HG03060 (cell line): ENCODE results near the gene CUBN.

Source experiments
- ATAC-seq: cut with Tn5 transposase; IDR thresholded peaks from one replicate; pipeline ENCODE4 v1.9.1; 2021; ENCODE audit warnings: low read depth, moderate number of reproducible peaks; ENCODE audit not compliant: unreplicated experiment

Gene CUBN

DNA sequence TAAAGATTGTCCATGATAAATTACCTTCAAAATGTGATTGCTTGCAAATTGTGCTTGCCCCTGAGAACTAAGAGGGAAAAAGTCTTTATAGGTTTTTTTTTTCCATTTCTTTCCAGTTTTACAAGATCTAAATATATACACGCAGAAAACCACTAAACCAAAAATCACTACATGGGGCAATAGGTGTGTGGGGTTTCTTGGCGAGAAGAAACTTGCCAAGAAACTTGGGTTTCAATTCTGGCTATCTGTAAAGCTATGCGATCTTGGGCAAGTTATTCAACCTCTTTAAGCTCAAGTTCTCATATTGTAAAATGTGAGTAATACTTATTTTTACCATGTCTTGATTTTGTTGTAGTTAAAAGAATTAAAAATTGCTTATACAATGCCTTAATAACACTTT is 17.0 kb downstream of the CUBN start:
- ATAC-seq: no peak

DNA sequence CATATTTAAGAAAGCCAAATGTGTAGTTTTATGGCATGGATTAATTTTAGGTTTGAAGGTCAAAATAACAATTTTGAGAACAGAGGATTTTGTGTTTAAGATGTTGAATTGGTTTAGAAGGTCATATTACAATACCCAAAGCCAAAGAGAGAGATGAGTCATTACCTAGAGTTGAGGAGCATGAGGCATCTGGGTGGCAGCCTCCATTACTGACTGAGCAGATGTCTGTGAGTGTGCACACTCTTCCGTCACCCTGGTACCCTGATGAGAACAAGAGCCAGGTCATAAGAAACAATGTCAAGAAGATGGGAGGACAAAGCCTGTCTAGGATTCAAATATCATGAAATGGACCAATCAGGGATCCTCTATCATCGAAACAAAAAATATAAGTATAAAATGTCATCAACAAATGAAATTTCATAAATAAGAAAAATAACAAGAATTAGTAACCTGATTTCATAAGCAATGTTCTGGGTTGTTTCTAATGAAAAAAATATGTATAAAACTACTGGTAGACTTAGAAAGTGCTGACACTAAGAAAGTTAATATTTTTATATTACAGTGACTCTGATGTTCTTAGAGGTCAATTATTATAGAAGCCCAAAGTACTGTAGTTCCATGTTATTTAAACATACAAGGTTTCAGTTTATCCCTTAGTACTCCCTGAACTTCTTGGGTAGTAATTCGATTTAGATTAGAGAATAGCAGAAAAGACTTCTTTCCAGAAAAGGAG is 20.0 kb downstream of the CUBN start:
- ATAC-seq: no peak

DNA sequence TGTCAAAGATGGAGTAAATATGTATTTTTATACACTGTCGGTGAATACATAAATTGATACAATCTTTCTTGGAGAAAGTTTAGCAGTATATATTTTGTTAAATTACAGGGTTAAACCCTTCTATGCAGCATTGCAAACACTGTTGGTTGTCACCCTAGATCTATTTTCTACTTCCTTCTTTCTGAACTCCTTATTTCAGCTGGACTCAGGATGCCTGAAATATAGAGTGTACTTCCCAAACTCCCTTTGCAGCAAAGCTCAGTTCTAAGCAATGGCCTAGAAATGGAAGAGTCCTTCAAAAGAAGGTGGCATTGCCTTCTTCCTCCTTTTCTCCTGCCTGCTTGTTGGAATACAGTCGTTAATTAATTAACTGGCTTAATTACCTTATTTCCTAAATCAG is 20.6 kb downstream of the CUBN start:
- no peak for ATAC-seq

DNA sequence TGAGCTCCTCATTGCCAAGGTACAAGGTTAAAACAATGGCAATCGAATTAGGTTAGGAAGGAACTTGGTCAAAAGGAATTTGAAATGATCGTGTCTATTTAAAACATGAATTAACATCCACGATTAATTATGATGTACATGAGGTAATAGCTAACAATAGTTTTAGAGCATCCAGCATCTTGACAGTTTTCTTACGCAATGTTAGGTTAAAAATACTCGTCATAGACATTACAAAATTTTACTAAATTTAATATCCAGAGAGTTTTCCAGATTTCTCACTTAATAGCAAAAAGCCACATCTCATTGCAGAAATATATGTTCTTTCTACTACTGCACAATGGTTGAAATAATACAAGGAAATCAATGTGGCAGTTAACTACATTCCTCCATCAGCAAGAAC is 22.6 kb downstream of the CUBN start:
- no peak for ATAC-seq

DNA sequence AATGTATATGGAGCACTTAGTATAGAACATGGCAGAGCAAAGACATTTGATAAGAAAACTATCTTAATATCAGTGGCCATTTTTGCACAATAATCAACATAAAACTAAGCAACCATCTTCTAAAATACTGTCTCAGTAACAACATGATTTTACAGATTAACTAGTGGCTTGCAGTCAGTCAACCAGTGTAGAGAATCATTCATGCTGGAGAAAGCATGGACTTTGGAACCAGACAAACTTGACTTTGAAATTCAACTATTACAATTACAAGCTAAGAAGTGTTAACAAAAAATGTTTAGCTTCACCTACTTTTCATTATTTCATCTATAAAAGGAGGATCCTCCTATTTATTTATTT is 27.7 kb downstream of the CUBN start:
- no peak for ATAC-seq

DNA sequence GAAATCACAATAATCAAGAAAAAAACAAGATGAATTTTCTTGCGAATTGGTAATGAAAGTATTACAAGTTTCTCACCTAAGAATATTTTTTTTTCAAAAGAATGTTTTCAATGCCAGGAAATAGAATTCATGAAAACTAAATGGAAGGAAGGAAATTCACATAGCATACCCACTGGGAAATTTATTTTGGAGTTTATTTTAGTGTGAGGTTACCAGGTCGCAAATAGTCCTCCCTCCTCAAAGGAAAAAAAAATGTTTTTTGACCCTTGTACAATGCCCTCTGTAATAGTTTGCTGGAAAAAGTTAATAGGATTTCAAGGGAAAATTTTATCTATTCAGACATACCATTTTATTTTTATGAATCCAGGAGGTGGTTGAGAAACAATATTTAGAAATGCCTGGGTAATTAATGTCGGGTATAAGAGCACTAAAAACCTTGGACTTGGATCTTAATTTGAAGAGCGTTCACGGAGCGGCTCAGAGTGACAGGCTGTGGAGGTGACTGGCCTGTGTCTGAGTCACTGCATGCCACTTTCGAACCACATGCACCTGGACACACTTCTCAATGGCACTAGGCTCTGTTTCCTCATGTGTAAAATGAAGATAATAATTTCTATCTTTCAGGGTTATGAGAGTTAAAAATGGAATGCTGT is 28.2 kb downstream of the CUBN start:
- ATAC-seq: no peak

DNA sequence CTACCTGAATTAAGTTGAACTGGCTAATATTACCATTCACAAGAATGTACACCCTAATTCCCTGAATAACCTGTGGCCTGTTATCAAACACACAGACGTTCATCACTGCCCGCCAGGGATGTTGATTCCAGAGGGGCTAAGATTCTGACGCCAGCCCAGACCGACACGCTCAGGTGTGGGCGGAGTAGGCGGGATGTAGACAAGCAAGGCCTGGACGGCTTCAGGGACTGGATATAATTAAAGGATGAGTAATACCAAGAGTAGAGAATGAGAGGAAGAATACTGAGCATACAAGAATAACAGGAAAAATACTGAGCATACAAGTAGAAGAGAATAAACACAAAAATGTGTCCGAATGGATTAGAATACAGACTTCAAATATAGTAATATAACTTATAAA is 29.0 kb downstream of the CUBN start:
- no peak for ATAC-seq

DNA sequence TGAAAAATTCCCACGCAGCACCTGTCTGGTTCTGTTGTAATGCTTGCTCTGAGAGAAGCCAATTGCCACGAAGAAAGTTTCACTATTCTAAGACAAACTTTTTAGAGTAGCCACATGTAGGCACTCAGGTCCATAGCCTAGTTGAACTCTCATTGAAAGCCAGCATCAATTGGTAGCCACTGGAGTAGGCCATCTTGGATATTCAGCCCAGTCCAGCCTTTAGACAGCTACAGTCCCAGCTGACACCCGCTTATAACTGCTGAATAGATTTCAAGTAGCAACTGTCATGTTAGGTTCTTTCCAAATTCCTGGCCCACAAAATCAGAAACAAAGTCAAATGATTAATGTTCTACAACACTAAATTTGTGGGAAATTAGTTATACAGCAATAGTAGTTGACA is 31.6 kb downstream of the CUBN start:
- ATAC-seq: no peak

DNA sequence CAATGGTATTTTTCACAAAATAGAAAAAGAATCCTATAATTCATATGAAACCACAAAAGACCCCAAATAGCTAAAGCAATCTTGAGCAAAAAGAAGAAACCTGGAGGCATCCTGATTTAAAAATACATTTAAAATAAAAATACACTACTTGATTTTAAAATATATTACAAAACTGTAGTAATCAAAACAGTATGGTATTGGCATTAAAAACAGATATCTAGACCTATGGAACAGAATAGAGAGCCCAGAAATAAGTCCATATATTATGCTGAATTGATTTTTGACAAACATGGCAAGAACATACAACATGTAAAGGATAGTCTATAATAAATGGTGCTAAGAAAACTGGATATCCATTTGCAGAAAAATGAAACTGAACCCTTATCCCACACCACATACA is 34.8 kb downstream of the CUBN start:
- ATAC-seq: no peak

DNA sequence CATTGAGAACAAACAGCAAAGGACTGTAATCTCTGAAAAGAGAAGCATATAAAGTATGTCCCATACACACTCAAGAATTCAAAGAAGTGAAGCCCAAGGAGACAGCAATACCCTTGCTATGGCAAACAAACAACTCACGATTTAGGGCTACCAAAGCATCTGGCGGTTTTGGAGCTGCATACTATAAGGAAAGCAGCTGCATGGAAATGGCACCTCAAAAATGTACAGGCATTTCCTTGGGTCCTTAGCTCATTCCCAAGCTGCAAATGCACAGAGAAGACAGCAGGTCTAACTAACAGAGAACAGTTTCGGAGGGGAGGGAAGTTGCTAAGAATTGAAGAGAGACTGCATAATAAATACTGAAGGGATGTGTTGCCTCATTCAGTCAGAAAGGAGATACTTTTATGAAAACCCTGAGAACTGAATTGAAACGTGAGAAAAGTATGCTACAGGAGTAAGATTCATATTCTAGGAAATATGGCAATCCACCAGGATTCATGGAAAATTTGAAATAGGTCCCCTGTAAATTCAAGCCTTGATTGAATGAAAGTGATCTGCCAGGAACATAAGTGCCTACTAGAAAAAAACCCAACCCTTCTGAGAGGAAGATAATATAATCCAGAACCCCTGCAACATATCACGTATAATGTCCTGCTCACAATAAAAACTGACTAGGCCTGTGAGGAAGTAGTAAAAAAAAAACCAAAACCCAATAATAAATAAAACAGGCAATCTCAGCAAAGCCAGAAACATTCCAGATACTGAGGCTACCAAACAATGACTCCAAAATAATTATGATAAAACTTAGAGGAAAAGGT is 36.4 kb downstream of the CUBN start:
- no peak for ATAC-seq

DNA sequence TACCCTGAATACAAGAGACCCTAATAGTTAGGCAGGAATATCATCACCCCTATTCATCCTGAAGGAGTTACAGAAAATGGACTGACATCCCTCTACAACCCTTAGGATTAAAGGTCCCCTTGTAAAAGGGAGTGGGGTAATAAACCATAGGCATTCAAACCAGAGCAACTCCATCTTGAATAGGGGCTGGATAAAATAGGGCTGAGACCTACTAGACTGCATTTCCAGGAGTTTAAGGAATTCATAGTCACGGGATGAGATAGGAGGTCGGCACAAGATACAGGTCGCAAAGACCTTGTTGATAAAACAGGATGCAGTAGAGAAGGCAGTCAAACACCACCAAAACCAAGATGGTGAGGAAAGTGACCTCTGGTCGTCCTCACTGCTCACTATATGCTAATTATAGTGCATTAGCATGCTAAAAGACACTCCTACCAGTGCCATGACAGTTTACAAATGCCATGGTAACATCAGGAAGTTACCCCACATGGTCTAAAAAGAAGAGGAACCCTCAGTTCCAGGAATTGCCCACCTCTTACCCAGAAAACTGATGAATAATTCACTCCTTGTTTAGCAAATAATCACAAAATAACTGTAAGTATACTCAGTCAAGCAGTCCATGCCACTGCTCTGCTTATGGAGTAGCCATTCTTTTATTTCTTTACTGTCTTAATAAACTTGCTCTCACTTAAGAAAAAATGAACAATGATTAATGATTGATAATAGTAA is 37.2 kb downstream of the CUBN start:
- ATAC-seq: no peak

DNA sequence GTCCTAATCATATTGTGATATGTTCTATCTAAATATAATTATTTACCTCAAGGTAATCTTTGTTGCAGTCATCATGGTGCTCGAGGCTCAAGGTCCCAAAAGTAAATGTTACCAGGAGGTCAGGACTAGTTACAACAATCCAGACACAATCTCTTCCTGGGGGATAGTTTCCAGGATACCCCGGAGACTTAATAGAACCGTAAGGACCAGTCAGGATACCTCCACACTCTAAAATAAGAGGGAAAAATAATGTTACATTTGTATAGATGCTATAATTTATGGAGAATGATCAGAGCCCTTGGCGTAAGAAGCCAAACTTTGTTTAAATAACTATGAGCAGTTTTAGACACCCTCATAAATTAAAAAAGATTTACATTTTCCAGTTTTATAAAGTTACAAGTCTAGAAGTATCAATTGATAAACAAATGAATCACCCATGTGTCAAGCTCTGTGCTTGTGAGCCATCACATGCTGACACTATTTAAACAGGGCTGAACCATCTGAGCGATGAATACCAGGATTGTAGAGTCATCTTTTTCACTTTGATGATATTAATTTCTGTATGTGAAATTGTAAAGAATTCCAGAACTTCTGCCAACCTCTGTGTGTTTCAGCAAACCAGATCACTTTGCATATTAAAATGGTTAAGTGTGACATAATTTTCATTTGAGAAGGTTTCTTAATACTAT is 41.3 kb downstream of the CUBN start:
- no peak for ATAC-seq

DNA sequence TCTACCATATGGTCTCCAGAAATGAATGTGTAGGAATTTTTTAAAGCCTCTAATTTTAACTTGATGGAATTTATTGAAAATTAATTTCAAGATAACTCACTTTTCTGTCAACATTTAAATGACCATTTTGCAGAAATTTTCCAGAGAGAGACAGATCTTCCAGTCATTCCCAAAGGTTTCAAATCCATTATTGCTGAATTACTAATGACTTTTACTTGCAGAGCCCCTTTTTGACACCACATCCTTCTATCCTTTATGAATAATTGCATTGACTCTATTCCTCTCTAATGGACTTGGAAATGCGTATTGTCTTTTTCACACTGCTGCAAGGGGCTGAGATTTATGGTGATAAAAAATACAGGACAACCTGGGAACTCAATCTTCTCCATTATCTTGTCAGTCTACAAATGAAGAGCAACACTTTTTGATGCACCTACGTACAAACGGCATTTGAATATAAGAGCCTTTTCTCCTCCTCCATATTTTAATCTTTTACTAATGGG is 42.7 kb downstream of the CUBN start:
- ATAC-seq: no peak

DNA sequence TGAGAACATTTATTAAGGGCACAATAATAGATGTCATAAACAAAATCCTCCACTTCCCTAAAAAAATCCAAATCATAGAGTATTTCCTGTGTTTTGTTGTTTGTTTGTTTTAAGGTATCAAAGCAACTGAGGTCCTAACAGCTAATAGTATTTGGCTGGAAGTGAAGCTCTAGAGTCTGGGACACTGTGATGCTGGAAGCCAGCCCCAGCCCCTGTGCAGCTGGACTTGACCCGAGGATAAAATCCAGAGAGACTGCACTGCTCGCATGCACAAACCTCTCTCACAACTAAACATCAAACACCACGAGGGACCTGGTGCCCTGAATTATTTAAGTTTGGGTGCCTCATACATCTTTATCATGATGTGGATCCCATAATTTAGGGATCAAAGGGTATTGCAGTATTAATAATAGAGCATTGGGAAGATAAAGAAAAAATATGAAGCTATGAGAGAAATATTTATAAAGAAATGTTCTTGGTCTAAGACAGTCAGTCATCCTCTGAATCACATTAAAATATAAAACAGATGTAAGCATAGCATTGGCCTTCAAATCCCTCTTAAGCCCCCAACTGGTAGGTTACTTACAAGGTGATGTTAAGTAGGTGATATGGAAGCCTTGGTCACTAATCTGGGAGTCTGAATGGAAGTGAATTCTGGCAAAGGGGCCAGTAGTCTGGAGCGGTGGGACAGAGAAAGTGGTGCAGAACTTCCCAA is 44.4 kb downstream of the CUBN start:
- no peak for ATAC-seq

DNA sequence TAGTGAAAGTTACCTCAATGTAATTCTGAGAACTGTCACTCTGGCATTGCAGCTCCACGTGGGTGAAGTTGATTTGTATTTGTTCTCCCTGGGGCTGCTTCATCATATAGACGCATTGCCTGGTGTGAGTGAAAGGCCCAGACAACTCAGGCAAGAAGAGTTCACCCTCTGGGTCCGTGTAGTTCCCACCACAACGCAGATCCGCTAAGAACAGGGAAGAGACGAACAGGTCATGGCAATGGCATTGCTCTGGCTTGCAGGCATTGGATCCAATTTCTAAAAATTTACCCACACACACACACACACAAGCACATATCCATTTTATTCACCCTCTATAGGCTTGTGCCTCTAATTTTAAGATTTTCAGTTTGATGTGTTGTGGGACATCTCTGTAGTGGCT is 45.4 kb downstream of the CUBN start:
- no peak for ATAC-seq

DNA sequence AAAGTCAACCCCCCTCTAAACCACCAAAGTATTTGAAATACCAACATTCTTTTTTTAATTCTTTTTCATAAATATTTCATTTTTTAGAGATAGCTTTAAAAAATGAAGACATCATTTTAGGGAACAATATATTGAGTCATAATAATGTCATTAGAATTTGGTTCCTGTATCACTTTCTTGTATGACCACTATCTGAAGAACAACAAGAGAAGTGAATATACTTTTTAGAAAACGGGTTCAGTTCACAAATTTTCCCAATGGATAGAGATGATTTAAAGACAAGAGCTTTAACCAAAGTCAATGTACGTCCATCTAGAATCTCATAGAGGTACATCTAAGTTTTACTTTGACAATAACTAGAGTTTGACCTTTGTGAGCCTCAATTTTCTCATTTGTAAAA is 48.2 kb downstream of the CUBN start:
- ATAC-seq: no peak

DNA sequence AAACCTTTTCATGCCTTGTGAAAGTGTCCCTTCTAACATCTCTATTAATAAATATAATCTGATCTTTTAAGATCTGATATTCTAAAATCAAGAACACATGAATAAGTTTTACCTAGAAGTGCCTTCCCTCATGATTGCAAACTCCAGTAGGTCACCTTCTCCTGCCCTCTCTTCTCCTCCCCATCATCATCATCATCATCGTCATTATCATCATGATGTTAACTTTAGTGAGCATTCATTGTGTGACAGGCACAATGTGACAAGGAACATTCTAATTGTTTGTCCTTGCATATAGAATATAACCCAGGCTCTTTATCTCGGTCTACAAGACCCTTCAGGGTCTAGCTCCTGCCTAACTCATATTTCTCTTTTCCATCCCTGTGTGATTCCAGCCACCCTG is 51.7 kb downstream of the CUBN start:
- ATAC-seq: no peak

DNA sequence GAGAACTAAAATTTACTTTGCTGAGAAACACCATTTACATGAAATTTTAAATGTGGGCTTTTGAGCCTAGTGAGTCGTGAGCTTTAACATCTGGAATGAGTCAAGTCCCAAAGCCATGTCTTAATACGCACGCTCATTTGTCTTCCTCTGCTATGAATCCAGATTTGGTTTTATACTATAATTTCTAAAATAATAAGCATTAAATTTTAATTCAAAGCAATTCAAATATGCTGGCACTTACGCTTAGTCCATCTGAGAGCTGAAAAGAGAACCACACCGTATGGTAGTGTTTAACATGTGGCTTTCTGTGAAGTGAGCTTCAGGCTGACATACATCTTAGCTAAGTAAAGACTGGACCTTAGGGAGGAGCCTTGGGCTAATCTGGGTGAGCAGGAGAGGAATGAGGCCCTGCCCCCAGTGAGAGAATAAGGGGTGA is 52.2 kb downstream of the CUBN start:
- no peak for ATAC-seq

DNA sequence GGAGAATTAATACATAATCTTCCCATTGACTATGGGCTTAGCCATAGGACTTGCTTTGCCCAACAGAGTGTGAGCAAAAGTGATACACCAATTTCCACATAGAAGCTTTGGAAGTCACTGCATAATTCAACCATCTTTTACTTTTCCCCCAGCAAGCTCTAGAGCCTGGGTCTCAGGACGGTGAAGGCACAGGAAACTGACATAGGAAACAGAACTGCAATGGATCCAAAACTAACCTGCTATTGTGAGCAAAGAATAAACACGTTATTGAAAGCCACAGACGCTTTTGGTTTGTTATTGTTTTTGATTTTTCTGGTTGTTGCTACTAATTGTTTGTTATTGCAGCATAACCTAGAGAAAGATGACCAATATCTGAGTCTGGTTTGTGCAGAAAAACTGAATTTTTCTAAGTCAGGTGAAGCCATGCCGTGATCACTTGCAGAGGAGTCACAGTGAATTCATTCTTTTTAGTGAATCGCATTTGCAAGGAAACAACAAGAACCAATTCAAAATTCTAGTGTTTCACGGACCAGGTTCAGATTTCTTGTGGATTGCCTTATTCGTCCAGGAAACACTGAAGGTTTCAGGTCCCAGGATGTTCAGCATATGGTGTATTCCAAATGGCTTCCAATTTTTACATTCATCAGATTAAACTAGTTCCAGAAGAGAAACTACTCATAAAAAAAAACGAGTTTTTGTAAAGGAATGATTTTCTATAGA is 52.8 kb downstream of the CUBN start:
- ATAC-seq: no peak
